Measurements from ENCODE around the gene RBP2.

DNA sequence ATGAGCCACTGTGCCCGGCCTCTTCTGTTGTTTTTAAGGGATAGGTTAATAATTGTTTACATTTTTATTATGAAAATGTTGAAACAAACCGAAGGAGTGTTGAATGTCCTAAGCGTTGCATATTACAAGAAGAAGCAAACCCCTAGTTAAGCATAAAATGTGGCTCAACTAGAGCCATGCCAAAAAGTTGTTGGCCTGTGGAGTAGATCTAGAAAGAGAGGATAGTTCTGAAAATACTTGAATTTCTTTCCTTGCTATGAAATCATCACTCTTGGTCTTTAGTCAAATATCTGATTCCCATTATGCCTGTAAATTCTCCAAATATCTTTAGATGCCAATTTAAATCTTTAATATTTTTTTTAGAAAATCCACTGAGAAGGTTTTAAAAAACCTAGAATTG, 12.8 kb downstream of the RBP2 start:
- no peak for TF ChIP-seq POLR2A (IDR thresholded peaks at IDR 0.05)
- TF ChIP-seq, protein P1, sequence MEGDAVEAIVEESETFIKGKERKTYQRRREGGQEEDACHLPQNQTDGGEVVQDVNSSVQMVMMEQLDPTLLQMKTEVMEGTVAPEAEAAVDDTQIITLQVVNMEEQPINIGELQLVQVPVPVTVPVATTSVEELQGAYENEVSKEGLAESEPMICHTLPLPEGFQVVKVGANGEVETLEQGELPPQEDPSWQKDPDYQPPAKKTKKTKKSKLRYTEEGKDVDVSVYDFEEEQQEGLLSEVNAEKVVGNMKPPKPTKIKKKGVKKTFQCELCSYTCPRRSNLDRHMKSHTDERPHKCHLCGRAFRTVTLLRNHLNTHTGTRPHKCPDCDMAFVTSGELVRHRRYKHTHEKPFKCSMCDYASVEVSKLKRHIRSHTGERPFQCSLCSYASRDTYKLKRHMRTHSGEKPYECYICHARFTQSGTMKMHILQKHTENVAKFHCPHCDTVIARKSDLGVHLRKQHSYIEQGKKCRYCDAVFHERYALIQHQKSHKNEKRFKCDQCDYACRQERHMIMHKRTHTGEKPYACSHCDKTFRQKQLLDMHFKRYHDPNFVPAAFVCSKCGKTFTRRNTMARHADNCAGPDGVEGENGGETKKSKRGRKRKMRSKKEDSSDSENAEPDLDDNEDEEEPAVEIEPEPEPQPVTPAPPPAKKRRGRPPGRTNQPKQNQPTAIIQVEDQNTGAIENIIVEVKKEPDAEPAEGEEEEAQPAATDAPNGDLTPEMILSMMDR (IDR thresholded peaks at IDR 0.05 in 4 of 5, conservative IDR thresholded peaks at IDR 0.05 in 1 of 5), result no peak

All from gastrocnemius medialis (tissue), 4 donors.